ENCODE data around the gene IZUMO1R.

GRCh38 chr11:94322501-94322900 lies 18.1 kb downstream of the IZUMO1R start:
- TF ChIP-seq CTCF (conservative IDR thresholded peaks at IDR 0.05) (no peak), EZH2 (IDR thresholded peaks at IDR 0.05; ENCODE audit: low read depth) (no peak)
